H9 (cell line): ENCODE measurements around the gene HOMER1. TPM values are rescaled to one million over a fixed set of nuclear protein-coding genes. Genes with fewer than 3 reads are reported as not detected.

Source experiments
- DNase-seq: peaks from one replicate; pipeline ENCODE4 v3.0.0-alpha.2; 2017
- H2AFZ ChIP-seq: one replicate; pipeline ENCODE4 v1.6.1; 2013; ENCODE audit warnings: mild to moderate bottlenecking, low read length, control low read depth, moderate library complexity
- H2AK5ac ChIP-seq: 2 replicates; pipeline ENCODE4 v1.6.1; 2013; ENCODE audit warnings: low read length, control low read depth, mixed read lengths; ENCODE audit not compliant: insufficient read length
- H2BK120ac ChIP-seq: one replicate; pipeline ENCODE4 v1.6.1; 2013; ENCODE audit warnings: low read depth, mild to moderate bottlenecking, low read length, control low read depth, inconsistent platforms; ENCODE audit not compliant: poor library complexity, severe bottlenecking
- H2BK12ac ChIP-seq: 2 replicates; pipeline ENCODE4 v1.6.1; 2013; ENCODE audit warnings: low read length, control low read depth, mixed read lengths, low read depth; ENCODE audit not compliant: insufficient read length
- H2BK15ac ChIP-seq: 2 replicates; pipeline ENCODE4 v1.6.1; 2013; ENCODE audit warnings: low read depth, low read length, control low read depth
- H2BK20ac ChIP-seq: one replicate; pipeline ENCODE4 v1.6.1; 2013; ENCODE audit warnings: low read depth, mild to moderate bottlenecking, low read length, control low read depth, inconsistent platforms; ENCODE audit not compliant: poor library complexity, severe bottlenecking
- H2BK5ac ChIP-seq: 2 replicates; pipeline ENCODE4 v1.6.1; 2013; ENCODE audit warnings: low read length, control low read depth, mixed read lengths; ENCODE audit not compliant: insufficient read length
- H3K14ac ChIP-seq: 2 replicates; pipeline ENCODE4 v1.6.1; 2013; ENCODE audit warnings: low read length, control low read depth; ENCODE audit not compliant: insufficient read depth
- H3K18ac ChIP-seq: 2 replicates; pipeline ENCODE4 v1.6.1; 2013; ENCODE audit warnings: low read depth, mild to moderate bottlenecking, mixed read lengths, low read length, control low read depth; ENCODE audit not compliant: insufficient read length
- H3K23ac ChIP-seq: 2 replicates; pipeline ENCODE4 v1.6.1; 2013; ENCODE audit warnings: low read length, control low read depth, mixed read lengths, low read depth; ENCODE audit not compliant: insufficient read length
- H3K23me2 ChIP-seq: 2 replicates; pipeline ENCODE4 v1.6.1; 2013; ENCODE audit warnings: low read depth, mild to moderate bottlenecking, mixed read lengths, low read length, control low read depth; ENCODE audit not compliant: insufficient read length, poor library complexity, severe bottlenecking
- H3K27ac ChIP-seq: 2 replicates; pipeline ENCODE4 v1.5.1; 2013; ENCODE audit warnings: low read length, control low read depth, mixed read lengths, low read depth; ENCODE audit not compliant: insufficient read length
- H3K27me3 ChIP-seq: 2 replicates; pipeline ENCODE4 v1.6.1; 2013; ENCODE audit warnings: low read length, control low read depth, inconsistent platforms; ENCODE audit not compliant: insufficient read depth
- H3K4ac ChIP-seq: 2 replicates; pipeline ENCODE4 v1.6.1; 2013; ENCODE audit warnings: low read depth, mild to moderate bottlenecking, control low read depth, inconsistent platforms, low read length, moderate library complexity
- H3K4me1 ChIP-seq: 2 replicates; pipeline ENCODE4 v1.6.1; 2013; ENCODE audit warnings: low read length, control low read depth, inconsistent platforms; ENCODE audit not compliant: insufficient read depth
- H3K4me2 ChIP-seq: 2 replicates; pipeline ENCODE4 v1.6.1; 2013; ENCODE audit warnings: low read length, control low read depth, mixed read lengths; ENCODE audit not compliant: insufficient read length, insufficient read depth
- H3K56ac ChIP-seq: 2 replicates; pipeline ENCODE4 v1.6.1; 2013; ENCODE audit warnings: low read depth, mild to moderate bottlenecking, mixed read lengths, low read length, control low read depth; ENCODE audit not compliant: insufficient read length
- H3K79me1 ChIP-seq: 2 replicates; pipeline ENCODE4 v1.6.1; 2013; ENCODE audit warnings: low read depth, mild to moderate bottlenecking, moderate library complexity, low read length, control low read depth, inconsistent platforms; ENCODE audit not compliant: insufficient read depth, poor library complexity, severe bottlenecking
- H3K79me2 ChIP-seq: 2 replicates; pipeline ENCODE4 v1.6.1; 2013; ENCODE audit warnings: low read length, control low read depth, inconsistent platforms; ENCODE audit not compliant: insufficient read depth
- H3K9ac ChIP-seq: 2 replicates; pipeline ENCODE4 v1.6.1; 2013; ENCODE audit warnings: low read length, control low read depth, mixed read lengths; ENCODE audit not compliant: insufficient read length; ENCODE audit errors: extremely low read depth
- H3K9me3 ChIP-seq: one replicate; pipeline ENCODE4 v1.6.1; 2013; ENCODE audit warnings: low read depth, low read length, inconsistent platforms; ENCODE audit not compliant: control insufficient read depth
- H3T11ph ChIP-seq: one replicate; pipeline ENCODE4 v1.6.1; 2013; ENCODE audit warnings: mild to moderate bottlenecking, low read length, control low read depth, inconsistent platforms
- H4K20me1 ChIP-seq: one replicate; pipeline ENCODE4 v1.6.1; 2013; ENCODE audit not compliant: control insufficient read depth, insufficient read length, insufficient read depth
- H4K5ac ChIP-seq: 2 replicates; pipeline ENCODE4 v1.6.1; 2013; ENCODE audit warnings: low read depth, mild to moderate bottlenecking, mixed read lengths, low read length, control low read depth; ENCODE audit not compliant: insufficient read length
- H4K8ac ChIP-seq: replicated peaks from 2 replicates; pipeline ENCODE4 v1.6.1; 2013; ENCODE audit warnings: low read length, control low read depth, mixed read lengths, low read depth; ENCODE audit not compliant: insufficient read length
- H4K91ac ChIP-seq: 2 replicates; pipeline ENCODE4 v1.6.1; 2013; ENCODE audit warnings: low read depth, mild to moderate bottlenecking, moderate library complexity, mixed read lengths, low read length, control low read depth; ENCODE audit not compliant: insufficient read length
- H3K27ac Mint-ChIP-seq, 3 experiments: 2 replicates in 2 of 3; 3 replicates in 1 of 3; pipeline ENCODE4 v1.8.0; 2020 to 2021; ENCODE audit warnings: mixed read lengths in 3 of 3, mild to moderate bottlenecking in 1 of 3, moderate library complexity in 1 of 3
- H3K27me3 Mint-ChIP-seq: 2 replicates; pipeline ENCODE4 v1.8.0; 2021; ENCODE audit warnings: low read depth, mild to moderate bottlenecking, moderate library complexity, mixed read lengths
- H3K36me3 Mint-ChIP-seq, 3 experiments: 2 replicates in 2 of 3; 3 replicates in 1 of 3; pipeline ENCODE4 v1.8.0; 2020 to 2021; ENCODE audit warnings: low read depth in 3 of 3, mixed read lengths in 3 of 3; ENCODE audit not compliant: insufficient read depth in 1 of 3
- H3K4me1 Mint-ChIP-seq, 2 experiments: 2 replicates each; pipeline ENCODE4 v1.8.0; 2020; ENCODE audit warnings: mixed read lengths in 2 of 2
- H3K4me3 Mint-ChIP-seq, 2 experiments: 2 replicates in 1 of 2; 3 replicates in 1 of 2; pipeline ENCODE4 v1.8.0; 2020 to 2021; ENCODE audit warnings: mild to moderate bottlenecking in 2 of 2, mixed read lengths in 2 of 2, moderate library complexity in 1 of 2
- H3K9me3 Mint-ChIP-seq, 2 experiments: 2 replicates in 1 of 2; 3 replicates in 1 of 2; pipeline ENCODE4 v1.8.0; 2020; ENCODE audit warnings: mild to moderate bottlenecking in 2 of 2, mixed read lengths in 2 of 2, moderate library complexity in 1 of 2
- CTCF ChIP-seq: fragments of 200-600 bp; sonication (generic); conservative IDR thresholded peaks from 3 replicates; pipeline ENCODE4 v1.8.0; 2021; ENCODE audit warnings: antibody characterized with exemption, mild to moderate bottlenecking
- WGBS: extraction: QIAGEN DNeasy Blood & Tissue Kit; methylation state at CpG from one replicate; pipeline ENCODE4 v1.1.7; 2013; ENCODE audit warnings: missing lambda C conversion rate, low lambda C conversion rate, mixed read lengths; ENCODE audit not compliant: insufficient read length; ENCODE audit errors: extremely low coverage; 5-methylcytosine and 5-hydroxymethylcytosine counted together
- total RNA-seq: library from RNA; stranded (reverse); gene quantifications from 2 replicates; pipeline ENCODE4 v1.2.1, GENCODE V29; 2021

HOMER1 gene
- total RNA-seq, 1 experiment from 2014 or later, result 39.5 TPM

- DNase-seq, result no peak
- H3K4me1 ChIP-seq, result no peaks in the 10 kb centered on the region
- H2BK5ac ChIP-seq, result no peak overlapping the region
- Mint-ChIP-seq H3K36me3 (peaks cover 4 to 14% (median 7%) of the 10 kb centered on the region in 3 experiments; a peak in 6 of 7 replicates), H3K27ac (no peak overlapping the region; a peak in 1 of 7 replicates), H3K27me3 (no peaks in the 10 kb centered on the region), H3K9me3 (peaks cover 19 to 22% of the 10 kb centered on the region in 2 experiments), H3K4me1 (no peaks in the 10 kb centered on the region), H3K4me3 (no peak overlapping the region)
- TF ChIP-seq CTCF, result no peak
- no CpG with 5 or more reads among the region's 10 CpGs for WGBS
- H4K8ac ChIP-seq, result no peak overlapping the region
- no peak overlapping the region for H2AFZ ChIP-seq
- H3K23ac ChIP-seq, result no peak overlapping the region
- no peak overlapping the region for H2BK12ac ChIP-seq
- no peak overlapping the region for H4K5ac ChIP-seq
- H3K4me2 ChIP-seq, result no peak overlapping the region
- H2BK120ac ChIP-seq, result no peak overlapping the region
- H2BK20ac ChIP-seq, result no peak overlapping the region
- H3K4ac ChIP-seq, result no peak overlapping the region
- H3K9me3 ChIP-seq, result no peaks in the 10 kb centered on the region
- no peaks in the 10 kb centered on the region for H3K79me1 ChIP-seq
- no peak overlapping the region for H3K14ac ChIP-seq
- no peak overlapping the region for H3K18ac ChIP-seq
- no peak overlapping the region for H3K9ac ChIP-seq
- no peaks in the 10 kb centered on the region for H3K23me2 ChIP-seq
- H3K56ac ChIP-seq, result no peak overlapping the region
- no peak overlapping the region for H4K91ac ChIP-seq
- H4K20me1 ChIP-seq, result no peaks in the 10 kb centered on the region
- no peaks in the 10 kb centered on the region for H3K27me3 ChIP-seq
- no peak overlapping the region for H3K27ac ChIP-seq
- H3T11ph ChIP-seq, result no peak overlapping the region
- no peak overlapping the region for H2BK15ac ChIP-seq
- no peaks in the 10 kb centered on the region for H3K79me2 ChIP-seq
- no peak overlapping the region for H2AK5ac ChIP-seq
Observed at GRCh38 chr5:79349047-79349446, 164.9 kb downstream of the HOMER1 start.
